GM19025 (cell line): ENCODE results near the gene IL17F.

Experiments used
- ATAC-seq: cut with Tn5 transposase; IDR thresholded peaks from one replicate; pipeline ENCODE4 v1.9.1; 2021; ENCODE audit warnings: mild to moderate bottlenecking, low read depth, moderate library complexity; ENCODE audit not compliant: unreplicated experiment

The IL17F gene

GRCh38 chr6:52244400-52244799 lies at the start of gene IL17F:
IL17F (minus strand) TSS chr6:52244500; CDS start chr6:52244429, 71 bp downstream.
- ATAC-seq, result no peak

GRCh38 chr6:52293067-52293466 lies 48.8 kb upstream of the IL17F start:
- no peak for ATAC-seq

- no peak for ATAC-seq
These were observed 44.5 kb upstream of the IL17F start for GRCh38 chr6:52288841-52289240.

- ATAC-seq, result no peak
These were observed 43.9 kb upstream of the IL17F start for GRCh38 chr6:52288216-52288615.

- no peak for ATAC-seq
These were observed 42.6 kb upstream of the IL17F start for GRCh38 chr6:52286798-52287432.

- ATAC-seq, result no peak
These were observed 41.1 kb upstream of the IL17F start for GRCh38 chr6:52285177-52286068.

- ATAC-seq, result peak; percentile 98
These were observed 40.3 kb upstream of the IL17F start, which contains the start of gene MCM3 for GRCh38 chr6:52284460-52285176. MCM3 (minus strand) TSS chr6:52284742; CDS start chr6:52284674, 68 bp downstream.

GRCh38 chr6:52284131-52284459 lies 39.8 kb upstream of the IL17F start:
- no peak for ATAC-seq

- ATAC-seq, result no peak
These were observed 38.8 kb upstream of the IL17F start for GRCh38 chr6:52283111-52283510.

GRCh38 chr6:52276130-52276529 lies 31.8 kb upstream of the IL17F start:
- ATAC-seq, result no peak

- no peak for ATAC-seq
These were observed 27.7 kb upstream of the IL17F start for GRCh38 chr6:52271852-52272460.

- peak; percentile 77 for ATAC-seq
These were observed 19.6 kb upstream of the IL17F start for GRCh38 chr6:52263709-52264540.

GRCh38 chr6:52262620-52263344 lies 18.5 kb upstream of the IL17F start:
- ATAC-seq, result no peak

GRCh38 chr6:52261229-52261628 lies 16.9 kb upstream of the IL17F start:
- ATAC-seq, result no peak

GRCh38 chr6:52260634-52261033 lies 16.3 kb upstream of the IL17F start:
- no peak for ATAC-seq

- no peak for ATAC-seq
These were observed 11.1 kb upstream of the IL17F start for GRCh38 chr6:52255434-52255833.

GRCh38 chr6:52254731-52255378 lies 10.6 kb upstream of the IL17F start:
- ATAC-seq, result no peak

- ATAC-seq, result no peak
These were observed 9.2 kb upstream of the IL17F start for GRCh38 chr6:52253494-52253893.

- no peak for ATAC-seq
These were observed 6.8 kb upstream of the IL17F start for GRCh38 chr6:52251113-52251512.
